Measurements from ENCODE around the gene FEV.

DNA sequence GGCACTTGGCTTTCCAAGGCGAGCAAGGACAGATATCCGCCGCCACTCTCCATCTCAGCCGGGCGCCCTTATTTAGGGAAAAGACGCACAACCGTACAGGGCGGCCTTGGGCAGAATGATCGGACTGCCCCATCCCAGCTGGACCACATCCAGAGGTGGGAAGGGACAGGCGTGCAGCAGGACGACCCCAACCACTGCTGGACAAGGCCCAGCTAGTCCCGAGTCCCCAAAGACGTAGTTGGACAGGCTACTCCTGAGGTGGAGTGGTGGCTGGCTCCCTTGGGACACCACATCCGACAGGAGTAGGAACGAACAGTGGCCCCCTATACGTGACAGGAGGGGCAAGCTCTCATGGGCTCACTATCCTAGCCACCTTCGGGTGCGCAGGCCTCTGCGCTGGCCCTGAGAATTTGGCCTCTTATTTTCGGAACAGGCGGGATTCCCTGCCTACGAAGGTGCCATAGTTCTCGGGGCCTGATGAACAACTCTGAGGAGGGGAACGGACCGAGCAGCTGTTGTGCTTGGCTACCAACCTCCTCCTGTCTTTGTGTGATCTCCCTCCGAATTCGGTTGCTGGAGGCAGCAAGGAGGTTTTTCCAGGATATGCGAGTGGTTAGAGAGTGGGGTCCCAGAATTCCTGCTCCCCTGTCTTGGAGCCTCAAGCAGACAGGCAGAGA lies 2.3 kb downstream of the FEV start:
- TF ChIP-seq CTCF (conservative IDR thresholded peaks at IDR 0.05 in 1 of 2, IDR thresholded peaks at IDR 0.05 in 1 of 2; ENCODE audit: low read depth in 1 of 2, low read length in 2 of 2) (no peak), EZH2 (IDR thresholded peaks at IDR 0.05; ENCODE audit: low read length, missing control alignments) (peak; percentile 98)
